ENCODE data around the gene GCDH.
A peak's percentile ranks its signal among the peaks of the same experiment; 100 is the strongest.
"Not testable (repeated sequence)": the region's sequence is repeated elsewhere in the genome, so short reads cannot be mapped to it uniquely, and the experiment has no call there.

The GCDH gene

GRCh38 chr19:12890787-12891552 is at the start of gene GCDH:
TSS of gene GCDH (plus strand) at chr19:12891160. CDS start at chr19:12891305, 145 bp downstream.
- peak; percentile 93 for DNase-seq (ENCODE audit: low read depth, low spot score)

DNA sequence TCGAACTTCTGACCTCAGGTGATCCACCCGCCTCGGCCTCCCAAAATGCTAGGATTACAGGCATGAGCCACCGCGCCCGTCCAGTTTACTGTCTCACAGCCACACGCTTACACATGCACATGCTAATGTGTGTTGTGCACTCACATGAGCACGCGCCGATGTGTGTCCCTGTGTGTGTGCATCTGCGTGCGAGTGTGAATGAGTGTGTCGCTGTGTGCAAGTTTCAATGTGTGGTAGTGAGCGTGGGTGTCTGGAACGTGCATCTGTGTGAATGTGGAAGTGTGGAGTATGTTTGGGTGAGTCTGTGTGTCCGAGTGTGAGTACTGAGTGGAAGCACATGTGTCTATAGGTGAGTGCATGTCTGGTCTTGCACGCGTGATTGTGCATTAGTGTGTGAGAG is 48.4 kb upstream of the GCDH start:
- no peak for DNase-seq (ENCODE audit: low read depth, low spot score)

DNA sequence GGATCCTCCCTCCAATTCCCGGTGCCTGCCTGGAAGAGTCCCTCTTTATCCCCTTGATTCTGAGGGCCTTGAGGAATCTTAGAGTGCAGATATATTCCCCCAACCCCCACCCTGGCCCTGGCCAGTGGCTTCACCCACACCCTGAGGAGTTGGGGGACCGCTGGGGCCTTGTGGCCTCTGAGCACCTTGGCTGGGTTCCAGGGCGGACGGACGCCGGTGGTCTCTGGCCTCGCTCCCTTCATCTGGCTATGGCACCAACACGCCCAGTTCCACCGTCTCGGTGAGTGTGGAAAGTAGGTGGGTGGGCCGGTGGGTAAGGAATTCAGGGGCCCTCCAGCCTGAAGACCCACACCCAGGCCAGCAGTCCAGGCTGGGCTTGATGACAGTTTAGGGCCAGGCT is 47.6 kb upstream of the GCDH start:
- no peak for DNase-seq (ENCODE audit: low read depth, low spot score)

GRCh38 chr19:12843999-12844732 is 46.8 kb upstream of the GCDH start:
- no peak for DNase-seq (ENCODE audit: low read depth, low spot score)

DNA sequence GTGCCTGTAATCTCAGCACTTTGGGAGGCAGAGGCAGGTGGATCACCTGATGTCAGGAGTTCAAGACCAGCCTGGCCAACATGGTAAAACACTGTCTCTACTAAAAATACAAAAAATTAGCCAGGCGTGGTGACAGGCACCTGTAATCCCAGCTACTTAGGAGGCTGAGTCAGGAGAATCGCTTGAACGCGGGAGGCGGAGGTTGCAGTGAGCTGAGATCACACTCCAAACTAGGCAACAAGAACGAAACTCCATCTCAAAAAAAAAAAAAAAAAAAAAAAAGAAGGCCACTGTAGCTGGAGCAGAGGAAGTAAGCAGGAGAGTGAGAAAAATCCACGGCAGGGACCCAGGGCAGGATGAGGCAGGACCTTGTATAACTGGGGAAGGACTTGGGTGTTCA is 44.3 kb upstream of the GCDH start:
- DNase-seq (ENCODE audit: low read depth, low spot score) = not testable (repeated sequence)

- DNase-seq (ENCODE audit: low read depth, low spot score) = peak; percentile 17
Observed at GRCh38 chr19:12847159-12848139, 43.5 kb upstream of the GCDH start.

DNA sequence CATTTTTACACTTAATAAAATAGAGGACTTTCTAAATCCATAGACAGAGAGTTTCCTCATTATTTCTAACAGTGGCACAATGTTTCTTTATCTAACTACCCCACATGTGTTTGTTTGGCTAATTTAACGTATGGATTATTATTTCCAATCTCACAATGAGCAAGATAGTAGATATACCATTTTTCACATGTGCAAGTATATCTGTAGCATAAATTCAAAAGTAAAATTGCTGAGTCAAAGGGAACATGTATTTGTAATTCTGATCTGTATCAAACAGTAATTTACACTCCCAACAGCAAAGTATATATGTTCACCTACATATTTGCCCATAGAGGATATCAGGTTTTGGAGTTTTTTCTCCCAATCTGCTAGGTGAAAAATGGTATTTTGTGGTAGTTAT is 34.3 kb upstream of the GCDH start:
- no peak for DNase-seq (ENCODE audit: low read depth, low spot score)

- DNase-seq (ENCODE audit: low read depth, low spot score) = no peak
Observed at GRCh38 chr19:12858041-12858928, 32.7 kb upstream of the GCDH start.

DNA sequence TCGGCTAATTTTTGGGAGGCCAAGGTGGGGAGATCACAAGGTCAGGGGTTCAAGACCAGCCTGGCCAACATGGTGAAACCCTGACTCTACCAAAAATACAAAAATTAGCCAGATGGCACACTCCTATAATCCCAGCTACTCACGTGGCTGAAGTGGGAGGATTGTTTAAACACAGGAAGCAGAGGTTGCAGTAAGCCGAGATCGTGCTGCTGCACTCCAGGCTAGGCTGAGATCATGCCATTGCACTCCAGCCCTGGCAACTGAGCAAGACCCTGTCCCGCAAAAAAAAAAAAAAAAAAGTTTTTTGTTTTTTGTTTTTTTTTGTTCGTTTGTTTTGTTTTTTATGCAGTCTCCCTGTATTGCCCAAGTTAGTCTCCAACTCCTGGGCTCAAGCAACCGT is 31.4 kb upstream of the GCDH start:
- DNase-seq (ENCODE audit: low read depth, low spot score) = no peak

DNA sequence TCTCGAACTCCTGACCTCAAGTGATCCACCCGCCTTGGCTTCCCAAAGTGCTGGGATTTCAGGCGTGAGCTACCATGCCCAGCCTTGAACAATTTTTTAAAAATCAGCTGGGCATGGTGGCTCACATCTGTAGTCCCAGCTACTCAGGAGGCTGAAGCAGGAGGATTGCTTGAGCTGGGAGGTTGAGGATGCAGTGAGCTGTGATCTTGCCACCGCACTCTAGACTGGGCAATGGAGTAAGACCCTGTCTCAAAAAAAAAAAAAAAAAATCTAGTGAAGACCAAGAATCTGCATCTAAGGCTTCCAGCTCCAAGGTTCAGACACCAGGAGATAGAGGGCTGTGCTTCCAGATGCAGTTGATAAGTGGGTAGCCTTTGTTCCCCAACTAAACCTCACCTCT is 26.8 kb upstream of the GCDH start:
- DNase-seq (ENCODE audit: low read depth, low spot score) = no peak

- DNase-seq (ENCODE audit: low read depth, low spot score) = no peak
Observed at GRCh38 chr19:12864721-12865715, 25.9 kb upstream of the GCDH start.

DNA sequence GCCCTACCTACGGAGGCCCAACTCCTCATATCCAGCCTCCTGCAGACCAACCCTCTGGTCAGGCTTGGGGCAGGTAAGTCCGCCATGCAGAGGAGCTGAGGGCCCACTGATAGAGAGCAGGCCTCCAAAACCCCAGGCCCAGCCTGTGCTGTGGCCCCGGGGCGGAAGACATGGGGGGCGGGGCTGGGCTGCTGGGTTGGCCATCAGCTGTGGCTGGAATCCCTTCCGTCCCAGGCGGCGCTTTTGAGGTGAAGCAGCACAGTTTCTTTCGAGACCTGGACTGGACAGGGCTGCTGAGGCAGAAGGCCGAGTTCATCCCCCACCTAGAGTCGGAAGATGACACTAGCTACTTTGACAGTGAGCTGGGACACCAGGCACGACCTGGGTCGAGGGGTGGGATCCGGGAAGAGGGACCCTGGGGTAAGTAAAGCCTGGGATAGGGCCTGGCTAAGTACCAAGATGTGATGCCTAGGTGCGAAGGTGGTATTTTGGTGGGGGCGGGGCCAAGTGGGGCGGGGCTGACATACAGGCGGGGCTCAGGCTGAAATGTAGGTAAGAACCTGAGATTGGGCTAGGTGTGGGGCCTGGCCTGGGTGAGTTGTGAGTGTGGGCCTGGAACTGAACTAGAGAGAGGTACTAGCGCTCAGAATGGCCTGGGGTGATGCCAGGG is 25.1 kb upstream of the GCDH start:
- no peak for DNase-seq (ENCODE audit: low read depth, low spot score)

DNA sequence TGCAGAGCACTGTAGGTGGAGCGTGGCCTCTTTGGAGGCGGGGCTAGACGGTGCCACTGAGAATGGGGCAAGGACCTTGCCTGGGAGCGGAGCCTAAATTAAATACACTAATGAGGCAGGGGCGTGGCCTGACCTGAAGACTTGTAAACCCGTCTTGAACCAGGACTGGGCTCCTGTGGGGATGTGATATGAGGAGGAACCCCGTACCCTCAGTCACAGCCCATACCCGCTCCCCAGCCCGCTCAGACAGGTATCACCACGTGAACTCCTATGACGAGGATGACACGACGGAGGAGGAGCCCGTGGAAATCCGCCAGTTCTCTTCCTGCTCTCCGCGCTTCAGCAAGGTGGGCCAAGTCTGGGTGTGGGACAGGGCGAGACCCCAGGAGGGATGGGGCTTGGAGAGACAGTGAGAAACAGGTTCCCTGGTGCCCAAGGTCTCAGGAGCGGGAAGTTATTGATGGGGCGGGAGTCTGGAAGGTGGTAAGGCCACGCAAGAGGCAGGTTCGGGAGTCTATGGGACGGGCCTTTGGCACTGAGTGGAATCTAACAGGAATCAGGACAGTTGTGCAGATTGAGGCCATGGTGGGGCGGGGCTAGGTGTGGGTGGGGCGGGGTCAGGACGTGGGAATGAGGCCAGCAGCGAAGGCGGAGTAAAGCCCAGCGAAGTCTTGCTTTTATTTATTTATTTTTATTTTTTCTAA is 24.4 kb upstream of the GCDH start:
- DNase-seq (ENCODE audit: low read depth, low spot score) = no peak

DNA sequence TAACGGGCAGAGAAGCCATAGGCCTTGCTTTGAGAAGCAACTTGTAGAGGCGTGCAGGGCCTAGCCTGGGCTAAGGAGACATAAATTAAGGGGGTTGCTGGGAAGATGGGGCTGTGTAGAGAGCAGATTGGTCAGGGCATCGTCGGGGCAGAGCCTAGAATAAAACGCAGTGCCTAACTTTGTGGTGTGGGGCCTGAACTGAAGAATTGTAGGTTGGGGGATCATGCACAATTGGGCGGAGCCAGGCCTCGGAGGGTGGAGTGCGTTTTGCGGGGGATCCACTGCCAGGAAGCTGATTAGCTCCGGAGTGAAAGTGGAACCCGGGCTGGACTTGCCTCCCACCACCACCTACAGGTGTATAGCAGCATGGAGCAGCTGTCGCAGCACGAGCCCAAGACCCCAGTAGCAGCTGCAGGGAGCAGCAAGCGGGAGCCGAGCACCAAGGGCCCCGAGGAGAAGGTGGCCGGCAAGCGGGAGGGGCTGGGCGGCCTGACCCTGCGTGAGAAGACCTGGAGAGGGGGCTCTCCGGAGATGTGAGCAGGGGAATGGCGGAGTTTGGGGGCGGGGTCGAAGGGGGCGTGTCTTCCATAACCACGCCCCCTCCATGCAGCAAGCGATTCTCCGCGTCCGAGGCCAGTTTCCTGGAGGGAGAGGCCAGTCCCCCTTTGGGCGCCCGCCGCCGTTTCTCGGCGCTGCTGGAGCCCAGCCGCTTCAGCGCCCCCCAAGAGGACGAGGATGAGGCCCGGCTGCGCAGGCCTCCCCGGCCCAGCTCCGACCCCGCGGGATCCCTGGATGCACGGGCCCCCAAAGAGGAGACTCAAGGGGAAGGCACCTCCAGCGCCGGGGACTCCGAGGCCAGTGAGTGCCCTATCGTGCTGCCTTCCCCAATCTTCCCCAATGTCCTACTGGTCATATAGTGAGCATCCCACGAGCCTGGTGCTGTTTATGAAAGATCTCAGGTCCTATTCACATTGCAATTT is 23.6 kb upstream of the GCDH start:
- no peak for DNase-seq (ENCODE audit: low read depth, low spot score)

DNA sequence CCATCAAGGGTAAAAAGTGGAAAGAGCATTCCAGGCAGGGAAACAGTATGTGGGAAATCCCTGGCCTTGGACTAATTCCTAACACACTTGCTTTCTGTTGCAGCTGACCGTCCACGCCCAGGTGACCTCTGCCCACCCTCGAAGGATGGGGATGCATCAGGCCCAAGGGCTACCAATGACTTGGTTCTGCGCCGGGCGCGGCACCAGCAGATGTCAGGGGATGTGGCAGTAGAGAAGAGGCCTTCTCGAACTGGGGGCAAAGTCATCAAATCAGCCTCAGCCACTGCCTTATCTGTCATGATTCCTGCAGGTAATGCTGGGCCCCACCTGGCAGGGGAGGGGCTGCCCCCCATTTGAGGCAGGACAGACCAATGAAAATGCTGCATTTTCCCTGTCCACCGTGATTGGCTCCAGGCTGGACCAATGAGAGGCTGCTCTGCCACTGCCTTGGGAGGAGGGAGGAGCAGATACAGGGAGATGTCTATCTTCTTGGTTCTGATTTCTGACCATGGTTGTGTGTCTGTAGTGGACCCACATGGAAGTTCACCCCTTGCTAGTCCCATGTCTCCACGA is 22.3 kb upstream of the GCDH start:
- DNase-seq (ENCODE audit: low read depth, low spot score) = no peak

DNA sequence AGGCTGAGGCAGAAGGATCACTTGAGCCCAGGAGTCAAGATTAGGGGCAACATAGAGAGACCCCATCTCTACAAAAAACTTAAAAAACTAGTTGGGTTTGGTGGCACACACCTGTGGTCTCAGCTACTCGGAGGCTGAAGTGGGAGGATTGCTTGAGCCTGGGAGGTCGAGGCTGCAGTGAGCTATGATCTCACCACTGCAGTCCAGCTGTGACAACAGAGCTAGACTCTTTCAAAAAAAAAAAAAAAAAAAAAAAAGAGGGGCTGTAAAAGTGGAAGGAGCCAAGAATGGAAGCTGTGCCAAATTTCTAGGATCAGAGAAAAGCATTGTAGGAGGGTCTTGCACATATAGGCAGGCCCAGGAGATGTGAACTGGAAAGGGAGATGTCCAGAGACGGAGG is 19.3 kb upstream of the GCDH start:
- no peak for DNase-seq (ENCODE audit: low read depth, low spot score)

DNA sequence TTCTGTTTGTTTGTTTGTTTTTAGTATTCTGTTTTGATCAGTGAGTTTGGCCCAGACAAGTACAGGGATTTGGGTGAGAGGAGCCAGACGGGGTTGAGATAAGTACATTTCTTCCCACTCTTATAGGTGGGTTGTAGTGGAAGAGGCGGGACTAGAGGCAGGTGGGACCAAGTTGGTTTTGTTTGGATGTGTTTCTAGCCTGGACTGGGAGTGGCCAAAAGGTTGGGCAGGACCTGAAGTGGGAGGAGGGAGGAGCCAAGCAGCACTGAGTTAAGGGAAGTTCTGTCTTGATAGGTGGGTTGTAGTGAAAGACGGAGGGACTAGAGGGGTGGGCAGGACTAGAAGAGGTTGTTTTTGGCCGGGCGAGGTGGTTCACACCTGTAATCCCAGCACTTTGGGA is 18.7 kb upstream of the GCDH start:
- no peak for DNase-seq (ENCODE audit: low read depth, low spot score)
